Kidney epithelial cell (primary cell): ENCODE measurements around the gene TEX2. TPM values are rescaled to one million over a fixed set of nuclear protein-coding genes. Genes with fewer than 3 reads are reported as not detected.
"Not testable (repeated sequence)": the region's sequence is repeated elsewhere in the genome, so short reads cannot be mapped to it uniquely, and the experiment has no call there.

Experiments used
- DNase-seq: peaks from one replicate; pipeline ENCODE4 v3.0.0-alpha.2; 2010; ENCODE audit warnings: low read depth
- H3K27me3 ChIP-seq: 2 replicates; pipeline ENCODE4 v1.6.0; 2011; ENCODE audit warnings: low read length; ENCODE audit not compliant: control insufficient read depth, insufficient read depth
- H3K36me3 ChIP-seq: 2 replicates; pipeline ENCODE4 v1.5.1; 2011; ENCODE audit warnings: low read length; ENCODE audit not compliant: control insufficient read depth, insufficient read depth
- H3K4me3 ChIP-seq: 2 replicates; pipeline ENCODE4 v1.5.1; 2011; ENCODE audit warnings: low read depth, mild to moderate bottlenecking, control low read depth, low read length
- total RNA-seq: library from RNA; depleted of rRNA; stranded (reverse); fragments of >200 nt; gene quantifications from 2 replicates; pipeline ENCODE4 v1.2.3, GENCODE V29; 2015
- TF ChIP-seq, protein P1 (sequence below): IDR thresholded peaks from 2 replicates; pipeline ENCODE4 v1.5.1; 2011; ENCODE audit warnings: mild to moderate bottlenecking, moderate library complexity, low read length, control low read depth, inconsistent platforms; ENCODE audit not compliant: insufficient read depth, poor library complexity, severe bottlenecking

The TEX2 gene
- total RNA-seq, 1 donor from 2014 or later: 16.5 TPM

DNA sequence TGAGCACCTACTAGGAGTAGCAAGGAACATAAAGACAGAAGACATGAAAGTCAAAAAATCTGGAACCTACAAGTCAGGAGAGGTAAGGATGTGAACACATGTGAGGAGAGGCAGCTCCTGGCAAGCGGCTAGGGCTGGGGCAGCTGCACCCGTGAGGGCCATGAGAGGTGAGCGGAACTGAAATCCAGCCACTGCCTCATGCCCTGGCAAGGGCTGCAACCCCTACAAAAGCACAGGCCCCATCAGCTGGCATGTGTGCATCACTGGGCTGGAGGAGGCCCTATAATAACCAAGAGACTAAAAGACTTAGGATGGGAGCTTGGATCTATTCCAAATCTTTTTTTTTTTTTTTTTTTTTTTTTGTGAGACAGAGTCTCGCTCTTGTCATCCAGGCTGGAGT, 92.8 kb downstream of the TEX2 start:
- H3K27me3 ChIP-seq: no peaks in the 10 kb centered on the region
- no peaks in the 10 kb centered on the region for H3K36me3 ChIP-seq
- TF ChIP-seq, protein P1, sequence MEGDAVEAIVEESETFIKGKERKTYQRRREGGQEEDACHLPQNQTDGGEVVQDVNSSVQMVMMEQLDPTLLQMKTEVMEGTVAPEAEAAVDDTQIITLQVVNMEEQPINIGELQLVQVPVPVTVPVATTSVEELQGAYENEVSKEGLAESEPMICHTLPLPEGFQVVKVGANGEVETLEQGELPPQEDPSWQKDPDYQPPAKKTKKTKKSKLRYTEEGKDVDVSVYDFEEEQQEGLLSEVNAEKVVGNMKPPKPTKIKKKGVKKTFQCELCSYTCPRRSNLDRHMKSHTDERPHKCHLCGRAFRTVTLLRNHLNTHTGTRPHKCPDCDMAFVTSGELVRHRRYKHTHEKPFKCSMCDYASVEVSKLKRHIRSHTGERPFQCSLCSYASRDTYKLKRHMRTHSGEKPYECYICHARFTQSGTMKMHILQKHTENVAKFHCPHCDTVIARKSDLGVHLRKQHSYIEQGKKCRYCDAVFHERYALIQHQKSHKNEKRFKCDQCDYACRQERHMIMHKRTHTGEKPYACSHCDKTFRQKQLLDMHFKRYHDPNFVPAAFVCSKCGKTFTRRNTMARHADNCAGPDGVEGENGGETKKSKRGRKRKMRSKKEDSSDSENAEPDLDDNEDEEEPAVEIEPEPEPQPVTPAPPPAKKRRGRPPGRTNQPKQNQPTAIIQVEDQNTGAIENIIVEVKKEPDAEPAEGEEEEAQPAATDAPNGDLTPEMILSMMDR: no peak
- DNase-seq: no peak
- H3K4me3 ChIP-seq: no peak overlapping the region

DNA sequence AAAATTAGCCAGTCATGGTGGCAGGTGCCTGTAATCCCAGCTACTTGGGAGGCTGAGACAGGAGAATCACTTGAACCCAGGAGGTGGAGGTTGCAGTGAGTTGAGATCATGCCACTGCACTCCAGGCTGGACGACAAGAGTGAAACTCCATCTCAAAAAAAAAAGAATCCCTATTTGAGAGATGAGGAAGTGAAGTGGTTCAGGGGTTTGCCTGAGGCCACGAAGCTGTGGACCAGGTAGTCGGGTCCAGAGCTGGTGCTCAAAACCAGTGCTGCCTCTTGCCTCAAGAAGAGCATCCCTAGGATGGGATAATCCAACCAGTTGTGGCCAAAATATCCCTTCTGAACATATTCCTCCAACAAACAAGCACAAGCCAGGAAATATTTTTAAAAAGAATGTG, 95.4 kb downstream of the TEX2 start:
- not testable (repeated sequence) for H3K36me3 ChIP-seq, H3K4me3 ChIP-seq, DNase-seq, H3K27me3 ChIP-seq

DNA sequence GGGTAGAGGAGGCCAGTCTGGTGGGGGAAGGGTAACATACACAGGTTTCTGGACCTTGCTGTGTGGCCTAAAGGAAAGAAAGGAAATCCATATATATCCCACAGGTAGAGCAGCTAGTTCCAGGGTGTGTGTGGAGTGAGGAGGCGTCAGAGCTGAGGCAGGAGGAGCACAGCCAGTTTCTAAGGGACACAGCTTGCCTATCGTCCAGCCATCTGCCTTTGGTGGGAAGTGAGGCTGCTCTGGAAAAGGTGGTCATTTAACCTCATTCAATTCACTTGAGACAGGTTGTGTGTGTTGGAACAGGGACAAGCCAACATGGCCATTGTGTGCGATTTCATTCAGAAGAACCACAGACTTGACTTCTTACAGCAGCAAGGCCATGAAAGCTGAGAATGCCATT, 96.2 kb downstream of the TEX2 start:
- TF ChIP-seq, protein P1: no peak
- Histone ChIP-seq H3K27me3 (no peaks in the 10 kb centered on the region), H3K4me3 (no peak overlapping the region), H3K36me3 (no peaks in the 10 kb centered on the region)
- DNase-seq: no peak

DNA sequence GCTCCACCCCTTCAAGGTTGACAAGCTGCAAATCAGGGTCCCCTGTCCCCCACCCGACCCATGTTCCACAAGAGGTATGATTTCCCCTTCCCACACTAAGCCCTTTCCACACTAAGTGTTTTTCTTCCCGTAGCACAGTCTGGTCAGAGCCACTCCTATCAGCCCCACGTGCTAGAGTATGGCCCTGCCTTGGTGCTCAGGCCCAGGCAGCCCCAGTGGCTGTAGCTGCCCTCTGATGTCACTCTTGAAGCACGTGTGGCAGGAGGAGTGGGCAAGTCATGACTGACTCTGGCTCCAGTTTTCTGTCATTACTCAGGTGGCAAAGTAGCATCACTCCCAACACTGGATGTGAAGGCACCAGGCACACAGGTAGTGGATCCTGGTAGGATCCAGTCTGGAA, 97.7 kb downstream of the TEX2 start:
- H3K4me3 ChIP-seq: no peak overlapping the region
- TF ChIP-seq, protein P1: no peak
- no peak for DNase-seq
- H3K36me3 ChIP-seq: no peaks in the 10 kb centered on the region
- H3K27me3 ChIP-seq: no peaks in the 10 kb centered on the region

DNA sequence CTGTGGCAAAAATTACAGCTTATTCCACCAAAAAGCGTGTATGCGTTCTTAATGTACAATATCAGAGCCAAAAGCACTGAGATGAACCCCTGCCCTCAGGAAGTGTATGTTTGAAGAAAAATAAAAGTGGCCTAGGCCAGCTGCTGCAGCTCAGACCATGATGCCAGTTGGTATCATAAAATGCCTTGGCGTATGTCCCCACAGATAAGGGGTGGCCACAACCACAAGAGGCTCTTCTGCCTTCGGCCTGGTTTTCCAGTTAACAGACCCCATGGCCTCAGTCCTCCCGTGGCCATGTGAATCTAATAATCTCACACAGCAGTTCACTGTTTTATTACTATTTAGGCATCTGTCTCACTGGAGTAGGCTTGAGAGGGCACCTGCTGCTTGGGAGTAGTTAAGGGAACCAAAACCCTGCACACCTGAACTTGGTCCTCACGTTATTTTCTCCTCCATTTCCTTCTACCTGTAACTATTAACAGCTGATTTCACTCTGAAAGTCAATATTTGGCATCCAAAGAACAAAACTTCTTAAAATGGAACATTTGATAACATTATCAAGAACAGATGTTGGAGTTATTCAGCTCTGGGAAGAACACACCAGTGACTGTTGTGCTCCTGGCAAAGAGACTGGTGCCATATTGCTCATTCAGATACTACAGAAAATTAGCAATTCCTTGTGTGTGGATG, 98.3 kb downstream of the TEX2 start:
- DNase-seq: no peak
- no peaks in the 10 kb centered on the region for H3K36me3 ChIP-seq
- no peak overlapping the region for H3K4me3 ChIP-seq
- H3K27me3 ChIP-seq: no peaks in the 10 kb centered on the region
- TF ChIP-seq, protein P1: no peak

DNA sequence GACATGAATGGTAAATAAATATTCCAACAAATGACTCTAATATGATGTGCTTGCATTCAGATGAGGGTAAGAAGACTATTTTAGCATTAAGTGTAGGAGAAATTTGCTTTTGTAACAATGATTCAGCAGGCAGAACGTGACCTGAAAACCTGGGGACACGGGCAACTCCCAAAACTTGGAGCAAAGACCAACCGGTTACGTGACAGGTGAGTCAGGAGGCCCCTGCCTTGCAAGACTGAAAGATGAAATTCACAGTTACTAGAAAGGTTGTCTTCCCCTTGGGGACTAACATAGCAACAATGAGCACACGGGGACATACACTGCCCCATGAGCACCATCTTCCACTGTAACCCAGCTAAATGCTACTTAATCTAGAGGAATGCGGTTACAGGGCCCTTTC, 99.6 kb downstream of the TEX2 start:
- Histone ChIP-seq H3K4me3 (no peak overlapping the region), H3K36me3 (no peaks in the 10 kb centered on the region), H3K27me3 (no peaks in the 10 kb centered on the region)
- TF ChIP-seq, protein P1: no peak
- DNase-seq: no peak
